Prostate gland (tissue), 2 donors: ENCODE data around the gene PALM. TPM values are rescaled to one million over a fixed set of nuclear protein-coding genes. Genes with fewer than 3 reads are reported as not detected.

Experiments used
- DNase-seq: peaks from one replicate; pipeline ENCODE4 v3.0.0-alpha.2; 2019; ENCODE audit warnings: low spot score
- H3K27ac ChIP-seq, 2 donors: fragments of 200-600 bp; sonication (generic); 2 replicates each; pipeline ENCODE4 v1.5.1; 2017 to 2019
- H3K27me3 ChIP-seq: fragments of 200-600 bp; sonication (generic); replicated peaks from 2 replicates; pipeline ENCODE4 v1.5.1; 2019; ENCODE audit not compliant: insufficient read depth
- H3K36me3 ChIP-seq, 2 donors: fragments of 200-600 bp; sonication (generic); 1 replicate in 1 of 2; 2 replicates in 1 of 2; pipeline versions ENCODE4 v1.5.1 to v1.8.1; 2017 to 2019
- H3K4me1 ChIP-seq: fragments of 200-600 bp; sonication (generic); replicated peaks from 2 replicates; pipeline ENCODE4 v1.5.1; 2019
- H3K4me3 ChIP-seq, 2 donors: fragments of 200-600 bp; sonication (generic); 2 replicates each; pipeline ENCODE4 v1.5.1; 2017 to 2019
- H3K9me3 ChIP-seq: fragments of 200-600 bp; sonication (generic); 2 replicates; pipeline ENCODE4 v1.5.1; 2017
- POLR2A ChIP-seq: fragments of 450-650 bp; IDR thresholded peaks from one replicate; pipeline ENCODE4 v1.6.1; 2016; ENCODE audit warnings: antibody characterized with exemption, mild to moderate bottlenecking
- POLR2AphosphoS5 ChIP-seq: sonication (generic); formaldehyde crosslinking; IDR thresholded peaks from one replicate; pipeline ENCODE4 v1.6.1; 2017; ENCODE audit warnings: antibody characterized with exemption
- WGBS: methylation state at CpG from one replicate; pipeline ENCODE4 v1.1.5; 2018; 5-methylcytosine and 5-hydroxymethylcytosine counted together
- intact Hi-C: fragments of 100-400 bp; cut with DNase I; formaldehyde crosslinking; loops from one replicate; pipeline ENCODE4 v1.14.2; 2022
- total RNA-seq, 2 donors: library from RNA; depleted of rRNA; stranded (reverse); fragments of >200 nt; gene quantifications; one replicate each; pipeline ENCODE4 v1.1.0, GENCODE V29; 2016
- TF ChIP-seq, protein P1 (sequence below), 4 experiments: fragments of 200-600 bp in 2 of 4; fragments of 450-650 bp in 2 of 4; sonication (generic) in 2 of 4; IDR thresholded peaks; 1 replicate in 3 of 4; 2 replicates in 1 of 4; pipeline ENCODE4 v1.5.1; 2016 to 2019; ENCODE audit warnings: antibody characterized with exemption in 4 of 4, mild to moderate bottlenecking in 2 of 4, moderate library complexity in 2 of 4

The PALM gene
- total RNA-seq, 2 donors from 2014 or later, result 40.9 to 58.7 TPM

DNA sequence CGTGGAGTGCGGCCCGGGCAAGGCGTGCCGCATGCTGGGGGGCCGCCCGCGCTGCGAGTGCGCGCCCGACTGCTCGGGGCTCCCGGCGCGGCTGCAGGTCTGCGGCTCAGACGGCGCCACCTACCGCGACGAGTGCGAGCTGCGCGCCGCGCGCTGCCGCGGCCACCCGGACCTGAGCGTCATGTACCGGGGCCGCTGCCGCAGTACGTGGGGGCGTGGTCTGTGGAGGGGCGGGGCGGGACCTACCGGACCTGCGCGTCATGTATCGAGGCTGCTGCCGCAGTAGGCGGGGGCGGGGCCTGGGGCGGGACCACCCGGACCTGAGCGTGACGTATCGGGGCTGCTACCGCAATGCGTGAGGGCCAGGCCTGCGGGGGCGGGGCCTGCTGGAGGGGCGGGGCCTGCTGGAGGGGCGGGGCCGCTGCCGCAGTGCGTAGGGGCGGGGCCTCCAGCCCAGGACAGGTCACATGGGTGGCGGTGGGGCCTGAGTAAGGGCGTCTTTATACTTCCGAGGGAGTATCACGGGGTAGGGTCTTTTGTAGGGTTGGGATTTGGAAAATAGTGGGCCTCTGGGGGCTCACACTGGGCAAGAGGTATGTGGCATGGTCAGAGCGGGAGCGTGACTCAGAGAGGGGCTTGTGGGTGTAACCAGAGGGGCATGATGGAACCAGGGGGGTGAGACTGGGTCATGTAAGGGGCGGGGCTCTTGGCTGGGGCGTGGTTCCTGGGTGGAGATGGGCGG is 28.3 kb upstream of the PALM start:
- peak; percentile 100 for DNase-seq

DNA sequence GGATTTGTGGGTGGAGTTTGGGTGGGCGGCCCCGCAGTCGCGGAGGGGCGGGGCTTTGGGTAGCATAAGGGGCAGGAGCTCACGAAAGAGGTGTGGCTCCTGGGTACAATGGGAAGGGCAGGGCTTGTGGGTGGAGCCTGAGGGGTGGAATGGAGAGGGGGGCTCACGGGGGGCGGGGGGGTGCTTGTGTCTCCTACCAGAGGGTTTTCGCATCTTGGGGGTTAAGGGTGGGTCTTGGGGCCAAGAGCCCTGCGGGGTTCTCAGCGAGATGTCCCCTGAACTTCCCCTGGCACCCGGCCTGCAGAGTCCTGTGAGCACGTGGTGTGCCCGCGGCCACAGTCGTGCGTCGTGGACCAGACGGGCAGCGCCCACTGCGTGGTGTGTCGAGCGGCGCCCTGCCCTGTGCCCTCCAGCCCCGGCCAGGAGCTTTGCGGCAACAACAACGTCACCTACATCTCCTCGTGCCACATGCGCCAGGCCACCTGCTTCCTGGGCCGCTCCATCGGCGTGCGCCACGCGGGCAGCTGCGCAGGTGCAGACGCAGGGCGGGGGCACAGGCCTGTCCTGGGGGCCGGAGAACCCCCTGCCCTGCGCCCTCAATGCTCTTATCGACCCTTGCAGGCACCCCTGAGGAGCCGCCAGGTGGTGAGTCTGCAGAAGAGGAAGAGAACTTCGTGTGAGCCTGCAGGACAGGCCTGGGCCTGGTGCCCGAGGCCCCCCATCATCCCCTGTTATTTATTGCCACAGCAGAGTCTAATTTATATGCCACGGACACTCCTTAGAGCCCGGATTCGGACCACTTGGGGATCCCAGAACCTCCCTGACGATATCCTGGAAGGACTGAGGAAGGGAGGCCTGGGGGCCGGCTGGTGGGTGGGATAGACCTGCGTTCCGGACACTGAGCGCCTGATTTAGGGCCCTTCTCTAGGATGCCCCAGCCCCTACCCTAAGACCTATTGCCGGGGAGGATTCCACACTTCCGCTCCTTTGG is 27.4 kb upstream of the PALM start:
- peak overlapping the region; percentile 67 to 98 for H3K27ac ChIP-seq
- no peaks in the 10 kb centered on the region for H3K9me3 ChIP-seq
- DNase-seq, result peak; percentile 91
- TF ChIP-seq, protein P1, sequence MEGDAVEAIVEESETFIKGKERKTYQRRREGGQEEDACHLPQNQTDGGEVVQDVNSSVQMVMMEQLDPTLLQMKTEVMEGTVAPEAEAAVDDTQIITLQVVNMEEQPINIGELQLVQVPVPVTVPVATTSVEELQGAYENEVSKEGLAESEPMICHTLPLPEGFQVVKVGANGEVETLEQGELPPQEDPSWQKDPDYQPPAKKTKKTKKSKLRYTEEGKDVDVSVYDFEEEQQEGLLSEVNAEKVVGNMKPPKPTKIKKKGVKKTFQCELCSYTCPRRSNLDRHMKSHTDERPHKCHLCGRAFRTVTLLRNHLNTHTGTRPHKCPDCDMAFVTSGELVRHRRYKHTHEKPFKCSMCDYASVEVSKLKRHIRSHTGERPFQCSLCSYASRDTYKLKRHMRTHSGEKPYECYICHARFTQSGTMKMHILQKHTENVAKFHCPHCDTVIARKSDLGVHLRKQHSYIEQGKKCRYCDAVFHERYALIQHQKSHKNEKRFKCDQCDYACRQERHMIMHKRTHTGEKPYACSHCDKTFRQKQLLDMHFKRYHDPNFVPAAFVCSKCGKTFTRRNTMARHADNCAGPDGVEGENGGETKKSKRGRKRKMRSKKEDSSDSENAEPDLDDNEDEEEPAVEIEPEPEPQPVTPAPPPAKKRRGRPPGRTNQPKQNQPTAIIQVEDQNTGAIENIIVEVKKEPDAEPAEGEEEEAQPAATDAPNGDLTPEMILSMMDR (IDR thresholded peaks at IDR 0.05), result no peak
- TF ChIP-seq POLR2AphosphoS5, result no peak
- no peak for TF ChIP-seq POLR2A
- H3K36me3 ChIP-seq, result no peaks in the 10 kb centered on the region
- H3K27me3 ChIP-seq, result no peaks in the 10 kb centered on the region
- H3K4me1 ChIP-seq, result peaks cover 11% of the 10 kb centered on the region
- H3K4me3 ChIP-seq, result peak overlapping the region; percentile 96
- WGBS, result 66% methylated on average over 54 of the region's 54 CpGs
- intact Hi-C loops, result no loop called here

More for the DNA sequence above, 28.3 kb upstream of the PALM start:
- H3K9me3 ChIP-seq, result no peaks in the 10 kb centered on the region
- H3K27ac ChIP-seq, result peak overlapping the region; percentile 90 to 98
- H3K27me3 ChIP-seq, result no peaks in the 10 kb centered on the region
- 2% methylated on average over 43 of the region's 70 CpGs for WGBS
- H3K4me1 ChIP-seq, result peaks cover 11% of the 10 kb centered on the region
- intact Hi-C loops, result no loop called here
- peak; percentile 93 for TF ChIP-seq POLR2A
- TF ChIP-seq, protein P1 (IDR thresholded peaks at IDR 0.05), result peak; percentile 31 to 86 (median 56)
- TF ChIP-seq POLR2AphosphoS5, result peak; percentile 77
- no peaks in the 10 kb centered on the region for H3K36me3 ChIP-seq
- H3K4me3 ChIP-seq, result peak overlapping the region; percentile 96

DNA sequence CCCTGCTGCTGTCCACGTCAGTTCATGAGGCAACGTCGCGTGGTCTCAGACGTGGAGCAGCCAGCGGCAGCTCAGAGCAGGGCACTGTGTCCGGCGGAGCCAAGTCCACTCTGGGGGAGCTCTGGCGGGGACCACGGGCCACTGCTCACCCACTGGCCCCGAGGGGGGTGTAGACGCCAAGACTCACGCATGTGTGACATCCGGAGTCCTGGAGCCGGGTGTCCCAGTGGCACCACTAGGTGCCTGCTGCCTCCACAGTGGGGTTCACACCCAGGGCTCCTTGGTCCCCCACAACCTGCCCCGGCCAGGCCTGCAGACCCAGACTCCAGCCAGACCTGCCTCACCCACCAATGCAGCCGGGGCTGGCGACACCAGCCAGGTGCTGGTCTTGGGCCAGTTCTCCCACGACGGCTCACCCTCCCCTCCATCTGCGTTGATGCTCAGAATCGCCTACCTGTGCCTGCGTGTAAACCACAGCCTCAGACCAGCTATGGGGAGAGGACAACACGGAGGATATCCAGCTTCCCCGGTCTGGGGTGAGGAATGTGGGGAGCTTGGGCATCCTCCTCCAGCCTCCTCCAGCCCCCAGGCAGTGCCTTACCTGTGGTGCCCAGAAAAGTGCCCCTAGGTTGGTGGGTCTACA is 25.9 kb upstream of the PALM start:
- H3K36me3 ChIP-seq, result no peaks in the 10 kb centered on the region
- intact Hi-C loops, result no loop called here
- no peak overlapping the region for H3K27ac ChIP-seq
- DNase-seq, result no peak
- H3K9me3 ChIP-seq, result no peaks in the 10 kb centered on the region
- H3K4me3 ChIP-seq, result no peak overlapping the region
- peaks cover 9% of the 10 kb centered on the region for H3K4me1 ChIP-seq
- WGBS, result 71% methylated on average over 22 of the region's 25 CpGs
- H3K27me3 ChIP-seq, result no peaks in the 10 kb centered on the region
- TF ChIP-seq POLR2AphosphoS5 (no peak), POLR2A (no peak)
- TF ChIP-seq, protein P1 (IDR thresholded peaks at IDR 0.05), result no peak

DNA sequence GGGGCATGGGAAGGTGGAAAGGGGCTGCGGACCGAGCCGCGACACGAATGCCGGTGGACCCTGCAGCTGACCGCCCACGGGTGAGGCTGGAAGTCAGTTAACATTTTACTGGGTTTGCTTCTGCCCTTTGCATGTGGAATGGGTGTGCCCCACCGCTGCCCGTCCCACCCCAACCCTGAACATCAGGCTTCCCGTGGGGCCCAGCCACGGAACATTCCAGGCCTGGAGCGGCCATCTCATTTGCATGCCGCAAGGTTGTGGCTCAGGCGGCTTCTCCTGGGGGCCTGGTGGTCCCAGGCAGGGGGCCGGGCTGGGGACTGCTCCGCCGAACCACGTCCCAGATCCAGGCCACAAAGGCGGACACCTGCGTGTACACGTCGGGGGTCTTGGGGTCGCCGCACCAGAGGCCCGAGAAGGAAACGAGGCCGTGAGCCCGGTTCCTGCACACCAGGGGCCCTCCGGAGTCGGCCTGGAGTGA is 23.2 kb upstream of the PALM start:
- no peaks in the 10 kb centered on the region for H3K4me1 ChIP-seq
- no peaks in the 10 kb centered on the region for H3K27me3 ChIP-seq
- WGBS, result 77% methylated on average over 31 of the region's 31 CpGs
- no peak overlapping the region for H3K27ac ChIP-seq
- DNase-seq, result no peak
- no peaks in the 10 kb centered on the region for H3K36me3 ChIP-seq
- no peaks in the 10 kb centered on the region for H3K9me3 ChIP-seq
- intact Hi-C loops, result no loop called here
- TF ChIP-seq POLR2A, result no peak
- TF ChIP-seq POLR2AphosphoS5, result no peak
- TF ChIP-seq, protein P1 (IDR thresholded peaks at IDR 0.05), result no peak
- no peak overlapping the region for H3K4me3 ChIP-seq
